CD4-positive, alpha-beta T cell treated with Interleukin-10 for 1 hour (primary cell): Measurements from ENCODE around the gene SULT1B1.

Experiments used
- DNase-seq: peaks from one replicate; pipeline ENCODE4 v3.0.0-alpha.2; 2020

Gene SULT1B1

GRCh38 chr4:69748173-69748572, 12.2 kb downstream of the SULT1B1 start:
- DNase-seq = no peak

GRCh38 chr4:69744157-69744478, 16.3 kb downstream of the SULT1B1 start:
- no peak for DNase-seq

GRCh38 chr4:69743476-69744156, 16.8 kb downstream of the SULT1B1 start:
- DNase-seq = no peak

GRCh38 chr4:69742596-69742995, 17.8 kb downstream of the SULT1B1 start:
- DNase-seq = no peak

GRCh38 chr4:69738872-69739271, 21.5 kb downstream of the SULT1B1 start:
- no peak for DNase-seq

GRCh38 chr4:69735119-69735518, 25.3 kb downstream of the SULT1B1 start:
- DNase-seq = no peak

GRCh38 chr4:69731847-69732246, 28.6 kb downstream of the SULT1B1 start:
- no peak for DNase-seq

- DNase-seq = no peak
Observed at GRCh38 chr4:69731241-69731640, 29.2 kb downstream of the SULT1B1 start.

GRCh38 chr4:69730002-69730401, 30.4 kb downstream of the SULT1B1 start:
- no peak for DNase-seq

- no peak for DNase-seq
Observed at GRCh38 chr4:69727926-69728325, 32.5 kb downstream of the SULT1B1 start.

GRCh38 chr4:69727426-69727825, 33.0 kb downstream of the SULT1B1 start:
- DNase-seq = no peak

GRCh38 chr4:69726971-69727370, 33.4 kb downstream of the SULT1B1 start:
- no peak for DNase-seq

- no peak for DNase-seq
Observed at GRCh38 chr4:69718396-69719271, 41.8 kb downstream of the SULT1B1 start.

- no peak for DNase-seq
Observed at GRCh38 chr4:69717778-69718177, 42.6 kb downstream of the SULT1B1 start.

GRCh38 chr4:69716654-69717053, 43.8 kb downstream of the SULT1B1 start:
- no peak for DNase-seq

- no peak for DNase-seq
Observed at GRCh38 chr4:69714086-69714485, 46.3 kb downstream of the SULT1B1 start.

GRCh38 chr4:69713593-69713992, 46.8 kb downstream of the SULT1B1 start:
- DNase-seq = no peak

GRCh38 chr4:69710580-69710979, 49.8 kb downstream of the SULT1B1 start:
- DNase-seq = no peak

- DNase-seq = no peak
Observed at GRCh38 chr4:69708211-69708610, 52.2 kb downstream of the SULT1B1 start.

GRCh38 chr4:69707807-69708206, 52.6 kb downstream of the SULT1B1 start:
- DNase-seq = no peak

- DNase-seq = no peak
Observed at GRCh38 chr4:69702201-69702600, 58.2 kb downstream of the SULT1B1 start.

GRCh38 chr4:69701696-69702095, 58.7 kb downstream of the SULT1B1 start:
- DNase-seq = no peak

GRCh38 chr4:69697536-69698242, 62.7 kb downstream of the SULT1B1 start:
- no peak for DNase-seq

- DNase-seq = peak; percentile 48
Observed at GRCh38 chr4:69689599-69689998, 70.8 kb downstream of the SULT1B1 start.
